ENCODE measurements around the gene NIPA2.

- TF ChIP-seq POLR2A (IDR thresholded peaks at IDR 0.05; ENCODE audit: low read depth) = no peak
- TF ChIP-seq, protein P1, sequence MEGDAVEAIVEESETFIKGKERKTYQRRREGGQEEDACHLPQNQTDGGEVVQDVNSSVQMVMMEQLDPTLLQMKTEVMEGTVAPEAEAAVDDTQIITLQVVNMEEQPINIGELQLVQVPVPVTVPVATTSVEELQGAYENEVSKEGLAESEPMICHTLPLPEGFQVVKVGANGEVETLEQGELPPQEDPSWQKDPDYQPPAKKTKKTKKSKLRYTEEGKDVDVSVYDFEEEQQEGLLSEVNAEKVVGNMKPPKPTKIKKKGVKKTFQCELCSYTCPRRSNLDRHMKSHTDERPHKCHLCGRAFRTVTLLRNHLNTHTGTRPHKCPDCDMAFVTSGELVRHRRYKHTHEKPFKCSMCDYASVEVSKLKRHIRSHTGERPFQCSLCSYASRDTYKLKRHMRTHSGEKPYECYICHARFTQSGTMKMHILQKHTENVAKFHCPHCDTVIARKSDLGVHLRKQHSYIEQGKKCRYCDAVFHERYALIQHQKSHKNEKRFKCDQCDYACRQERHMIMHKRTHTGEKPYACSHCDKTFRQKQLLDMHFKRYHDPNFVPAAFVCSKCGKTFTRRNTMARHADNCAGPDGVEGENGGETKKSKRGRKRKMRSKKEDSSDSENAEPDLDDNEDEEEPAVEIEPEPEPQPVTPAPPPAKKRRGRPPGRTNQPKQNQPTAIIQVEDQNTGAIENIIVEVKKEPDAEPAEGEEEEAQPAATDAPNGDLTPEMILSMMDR (IDR thresholded peaks at IDR 0.05) = no peak
- TF ChIP-seq POLR2AphosphoS5 (IDR thresholded peaks at IDR 0.05) = no peak
- no peak for TF ChIP-seq EP300 (IDR thresholded peaks at IDR 0.05)
Measured at GRCh38 chr15:22892333-22892732, 53.9 kb downstream of the NIPA2 start.
